ENCODE measurements around the gene SLC51A.

- TF ChIP-seq, protein P1, sequence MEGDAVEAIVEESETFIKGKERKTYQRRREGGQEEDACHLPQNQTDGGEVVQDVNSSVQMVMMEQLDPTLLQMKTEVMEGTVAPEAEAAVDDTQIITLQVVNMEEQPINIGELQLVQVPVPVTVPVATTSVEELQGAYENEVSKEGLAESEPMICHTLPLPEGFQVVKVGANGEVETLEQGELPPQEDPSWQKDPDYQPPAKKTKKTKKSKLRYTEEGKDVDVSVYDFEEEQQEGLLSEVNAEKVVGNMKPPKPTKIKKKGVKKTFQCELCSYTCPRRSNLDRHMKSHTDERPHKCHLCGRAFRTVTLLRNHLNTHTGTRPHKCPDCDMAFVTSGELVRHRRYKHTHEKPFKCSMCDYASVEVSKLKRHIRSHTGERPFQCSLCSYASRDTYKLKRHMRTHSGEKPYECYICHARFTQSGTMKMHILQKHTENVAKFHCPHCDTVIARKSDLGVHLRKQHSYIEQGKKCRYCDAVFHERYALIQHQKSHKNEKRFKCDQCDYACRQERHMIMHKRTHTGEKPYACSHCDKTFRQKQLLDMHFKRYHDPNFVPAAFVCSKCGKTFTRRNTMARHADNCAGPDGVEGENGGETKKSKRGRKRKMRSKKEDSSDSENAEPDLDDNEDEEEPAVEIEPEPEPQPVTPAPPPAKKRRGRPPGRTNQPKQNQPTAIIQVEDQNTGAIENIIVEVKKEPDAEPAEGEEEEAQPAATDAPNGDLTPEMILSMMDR (conservative IDR thresholded peaks at IDR 0.05 in 1 of 2, IDR thresholded peaks at IDR 0.05 in 1 of 2; ENCODE audit: low read depth in 1 of 2, low read length in 2 of 2): no peak
- TF ChIP-seq EZH2 (IDR thresholded peaks at IDR 0.05; ENCODE audit: low read length, missing control alignments): no peak
Measured at GRCh38 chr3:196272826-196273225, 56.5 kb downstream of the SLC51A start.
